Adipose tissue (tissue), 3 donors: Measurements from ENCODE around the gene WDR93. TPM values are rescaled to one million over a fixed set of nuclear protein-coding genes. Genes with fewer than 3 reads are reported as not detected.

ENCODE experiments used
- H3K27ac ChIP-seq: one replicate; pipeline ENCODE4 v1.5.1; 2013; ENCODE audit warnings: low read depth, low read length
- WGBS, 3 donors: extraction: QIAGEN DNeasy Blood & Tissue Kit; methylation state at CpG; one replicate each; pipeline ENCODE4 v1.1.7; 2013; 5-methylcytosine and 5-hydroxymethylcytosine counted together
- polyA plus RNA-seq, 3 donors: library from polyadenylated mRNA; stranded (reverse); fragments of 200-250 nt; gene quantifications; one replicate each; pipeline ENCODE4 v1.2.3, GENCODE V29; 2013
- donor health status: healthy with polysubstance abuse.
- donor health status: Bipolar disorder and iron deficiency.
- donor health status: healthy.

Gene WDR93
- polyA plus RNA-seq, 3 donors = 0.18 to 0.92 TPM; not detected in 1

DNA sequence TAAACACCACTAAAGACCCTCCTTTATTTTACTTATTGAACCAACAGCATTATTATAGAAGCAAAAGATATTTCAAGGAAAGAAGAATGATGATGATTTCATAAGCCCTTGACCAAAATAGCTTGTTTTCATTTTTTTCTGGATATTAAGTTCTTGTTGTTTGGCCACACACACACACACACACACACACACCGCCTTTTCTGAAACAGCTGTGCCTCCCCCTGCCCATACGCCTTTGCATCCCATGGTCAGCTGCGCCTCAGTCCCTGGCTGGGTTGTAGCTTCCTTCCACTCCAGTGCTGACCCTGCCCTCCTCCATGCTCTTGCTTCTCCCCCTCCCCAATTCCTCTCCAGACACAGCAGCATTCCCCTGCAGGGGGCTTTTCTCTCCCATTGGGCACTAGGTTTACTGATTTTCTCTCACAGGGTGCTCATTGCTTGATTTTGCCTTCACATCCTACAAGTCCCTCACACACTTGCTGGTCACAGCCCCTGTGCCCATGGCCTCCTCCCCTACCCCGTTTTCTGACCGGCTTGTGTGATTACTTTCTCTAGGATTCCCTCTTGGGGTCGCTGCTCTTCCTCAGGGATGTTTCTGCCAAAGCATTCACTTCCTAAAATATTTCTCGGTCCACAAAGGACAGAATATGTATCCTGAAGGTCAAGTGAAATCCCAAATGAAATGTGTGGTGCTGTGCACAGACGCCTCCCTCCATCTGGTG, 42.0 kb downstream of the WDR93 start:
- WGBS, 3 donors = 52 to 65% (median 59%) methylated on average over 8 of the region's 8 CpGs
- no peak overlapping the region for H3K27ac ChIP-seq

DNA sequence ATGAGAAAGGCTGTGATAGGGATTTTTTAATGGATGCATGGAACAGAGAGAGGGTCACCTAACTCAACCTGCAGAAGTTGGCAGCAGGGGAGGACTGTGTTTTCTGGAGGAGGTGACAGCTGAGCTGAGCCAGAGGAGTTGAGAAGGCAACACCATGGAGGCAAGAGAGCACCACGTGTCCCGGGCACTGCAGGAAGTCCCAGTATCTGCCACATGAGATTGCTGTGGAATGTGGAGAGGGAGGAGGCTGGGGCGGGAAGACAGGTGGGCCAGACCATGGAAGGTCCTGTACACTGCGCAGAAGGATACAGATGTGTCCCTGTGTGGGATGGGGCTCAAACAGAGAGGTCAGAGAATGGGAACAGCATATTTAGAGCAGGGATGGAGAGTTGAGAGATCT, 45.2 kb downstream of the WDR93 start:
- 58 to 68% (median 62%) methylated on average over 4 of the region's 4 CpGs for WGBS, 3 donors
- H3K27ac ChIP-seq = no peak overlapping the region

DNA sequence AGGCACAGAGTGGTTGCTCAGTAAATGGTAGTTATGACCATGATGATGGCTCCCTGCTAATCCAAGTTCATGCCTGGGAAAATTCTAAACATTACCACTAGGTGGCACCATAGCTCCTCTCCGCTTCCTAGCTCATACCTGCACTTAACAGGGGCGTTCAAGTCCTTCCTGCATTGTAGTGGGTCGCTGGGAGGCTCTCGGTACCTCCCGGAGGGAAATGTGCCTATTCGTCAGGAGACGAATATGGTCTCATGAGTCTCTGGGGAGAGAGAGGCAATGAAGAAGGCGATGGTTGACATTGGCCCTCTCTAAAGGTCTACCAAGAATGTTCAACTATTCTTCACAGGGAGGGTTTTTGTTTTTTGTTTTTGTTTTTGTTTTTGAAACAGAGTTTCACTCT, 49.5 kb downstream of the WDR93 start:
- WGBS, 3 donors = 3 to 5% (median 3%) methylated on average over 8 of the region's 8 CpGs
- no peak overlapping the region for H3K27ac ChIP-seq

DNA sequence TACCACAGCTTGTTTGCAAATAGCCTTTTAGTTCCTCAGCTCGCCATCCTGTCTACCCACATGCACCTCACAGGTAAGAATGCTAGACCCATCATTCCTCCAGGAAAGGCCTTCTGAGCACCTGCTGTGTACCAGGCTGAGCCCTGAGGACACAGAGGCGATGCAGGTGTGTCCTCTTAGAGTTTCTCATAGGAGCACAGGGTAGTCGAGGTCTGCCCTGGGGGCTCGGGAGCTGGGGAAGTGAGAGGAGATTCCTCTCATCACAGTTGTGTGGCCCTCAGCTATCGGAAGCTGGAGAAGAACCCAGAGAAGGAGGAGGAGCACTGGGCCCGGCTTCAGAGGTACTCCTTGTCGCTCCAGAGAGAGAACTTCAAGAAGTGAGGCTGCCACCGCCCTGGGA, 52.4 kb downstream of the WDR93 start:
- 84 to 89% (median 87%) methylated on average over 8 of the region's 8 CpGs for WGBS, 3 donors
- H3K27ac ChIP-seq = no peak overlapping the region

DNA sequence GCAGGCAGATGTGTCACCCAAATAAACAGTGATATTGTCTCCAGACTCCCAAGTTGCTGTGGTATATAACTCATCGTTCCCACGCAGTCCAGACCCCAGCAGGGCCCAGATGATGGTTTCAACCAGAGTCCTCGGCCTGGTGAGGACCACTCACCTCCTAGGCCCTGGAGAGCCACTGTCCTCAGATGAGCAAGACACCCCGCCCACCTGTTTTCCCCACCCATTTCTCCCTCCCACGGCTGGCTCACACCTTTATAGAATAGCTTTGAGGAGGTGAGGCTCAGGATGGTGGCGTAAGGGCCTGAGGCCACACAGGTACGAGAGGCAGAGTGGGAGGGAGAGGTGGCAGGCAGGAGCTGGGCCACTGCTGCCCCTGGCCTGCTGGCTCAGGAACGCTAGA, 53.0 kb downstream of the WDR93 start:
- H3K27ac ChIP-seq = no peak overlapping the region
- 78 to 92% (median 86%) methylated on average over 8 of the region's 8 CpGs for WGBS, 3 donors

DNA sequence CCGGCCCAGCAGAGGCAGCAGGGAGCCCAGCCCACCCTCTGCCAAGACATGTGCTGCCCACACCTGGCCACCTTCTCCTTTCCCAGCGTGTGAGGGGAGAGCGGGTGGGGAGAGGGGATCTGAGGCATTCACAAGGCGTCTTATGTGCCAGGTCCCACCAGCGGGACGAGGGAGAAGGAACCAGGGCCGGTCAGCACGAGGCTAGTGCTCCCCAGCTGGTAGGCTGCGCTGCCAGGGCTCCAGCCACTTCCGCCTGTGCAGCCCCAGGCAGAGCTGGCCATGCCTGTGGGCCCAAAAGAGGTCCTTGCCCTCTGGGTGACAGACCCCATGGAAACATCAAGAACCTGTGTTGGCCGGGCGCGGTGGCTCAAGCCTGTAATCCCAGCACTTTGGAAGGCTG, 54.5 kb downstream of the WDR93 start:
- H3K27ac ChIP-seq = no peak overlapping the region
- WGBS, 3 donors = 76 to 86% (median 82%) methylated on average over 10 to 13 of the region's 13 CpGs

DNA sequence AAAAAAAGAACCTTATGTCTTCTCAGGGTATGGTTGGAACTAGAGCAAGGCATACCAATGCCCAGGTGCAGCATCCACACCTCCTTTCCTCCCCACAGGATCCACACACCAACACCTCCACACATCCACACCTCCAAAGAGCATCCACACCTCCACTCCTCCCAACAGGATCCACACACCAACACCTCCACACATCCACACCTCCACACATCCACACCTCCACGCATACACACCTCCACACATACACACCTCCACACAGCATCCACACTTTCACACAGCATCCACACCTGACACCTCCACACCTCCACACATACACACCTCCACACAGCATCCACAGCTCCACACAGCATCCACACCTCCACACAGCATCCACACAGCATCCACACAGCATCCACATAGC, 55.2 kb downstream of the WDR93 start:
- no peak overlapping the region for H3K27ac ChIP-seq
- WGBS, 3 donors = 39 to 92% (median 47%) methylated on average over 1 of the region's 1 CpG

DNA sequence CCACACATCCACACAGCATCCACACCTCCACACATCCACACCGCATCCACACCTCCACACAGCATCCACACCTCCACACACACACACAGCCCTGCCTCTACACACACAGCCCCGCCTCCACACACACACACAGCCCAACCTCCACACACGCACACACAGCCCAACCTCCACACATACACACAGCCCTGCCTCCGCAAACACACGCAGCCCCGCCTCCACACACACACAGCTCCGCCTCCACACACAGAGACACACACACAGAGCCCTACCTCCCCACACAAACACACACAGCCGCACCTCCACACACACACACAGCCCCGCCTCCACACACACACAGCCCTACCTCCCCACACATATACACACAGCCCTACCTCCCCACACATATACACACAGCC, 55.8 kb downstream of the WDR93 start:
- 51 to 88% (median 61%) methylated on average over 9 of the region's 9 CpGs for WGBS, 3 donors
- no peak overlapping the region for H3K27ac ChIP-seq

DNA sequence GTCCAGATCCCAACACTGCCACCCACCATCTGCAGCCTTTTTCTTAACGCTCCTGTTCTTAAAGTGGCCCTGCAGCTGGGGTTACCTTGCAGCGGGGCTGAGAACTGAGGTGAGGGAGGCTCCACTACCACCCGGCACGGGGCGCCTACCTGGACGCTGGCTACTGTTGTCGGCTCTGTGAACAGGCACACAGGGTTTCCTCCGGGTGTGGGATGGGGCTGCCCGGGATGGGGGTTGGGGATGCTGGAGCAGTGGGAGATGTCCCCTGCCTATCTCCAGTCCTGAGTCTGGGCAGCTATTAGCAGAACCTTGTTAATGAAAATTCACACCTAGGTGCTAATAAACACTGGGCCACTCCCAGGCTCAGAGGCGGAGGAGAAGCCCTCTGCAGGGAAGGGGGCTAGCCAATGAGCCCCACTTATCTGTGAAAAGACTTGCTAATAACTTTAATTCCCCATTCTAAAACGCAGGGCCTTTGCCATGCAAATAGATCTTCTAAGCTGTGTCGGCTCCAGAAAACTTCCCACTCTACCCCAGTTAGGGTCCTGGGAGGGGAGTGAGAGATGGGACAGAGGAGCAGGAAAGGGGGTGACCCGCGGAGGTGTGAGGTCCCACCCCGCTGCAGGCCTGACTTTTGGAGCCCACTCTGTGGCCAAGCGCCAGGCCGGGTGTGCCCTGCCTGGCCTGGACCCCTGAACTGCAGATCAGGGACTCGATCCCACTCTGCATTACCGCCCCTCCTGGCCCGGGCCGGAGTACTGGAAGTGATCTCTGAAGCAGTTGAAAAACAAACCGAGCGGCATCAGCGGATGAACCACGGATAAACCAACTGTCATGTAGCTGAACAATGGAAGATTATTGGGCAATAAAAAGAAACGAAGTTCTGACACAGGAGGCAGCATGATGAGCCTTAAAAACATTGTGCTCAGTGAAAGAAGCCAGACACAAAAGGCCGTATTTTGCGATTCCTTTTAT, 57.4 kb downstream of the WDR93 start:
- no peak overlapping the region for H3K27ac ChIP-seq
- WGBS, 3 donors = 68 to 77% (median 71%) methylated on average over 27 to 28 of the region's 28 CpGs

DNA sequence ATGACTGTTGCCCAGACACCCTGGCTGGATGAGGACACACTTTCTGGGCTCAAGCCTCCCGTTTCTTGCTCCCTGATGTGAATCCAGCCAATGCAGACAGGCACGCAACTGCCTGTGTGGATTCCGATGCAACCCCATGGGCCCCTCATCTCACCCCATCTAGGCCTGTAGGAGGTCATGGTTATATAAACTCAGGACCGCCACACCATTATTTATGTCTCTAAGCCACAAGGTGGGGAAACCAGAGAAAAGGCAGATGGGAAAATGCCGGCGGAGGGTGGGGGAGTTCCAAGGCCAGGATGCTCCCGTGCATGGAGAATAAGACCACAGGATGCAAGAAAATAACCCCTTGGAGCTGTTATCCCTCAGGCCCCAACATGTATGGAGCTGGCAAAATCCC, 58.4 kb downstream of the WDR93 start:
- WGBS, 3 donors = 83 to 90% (median 85%) methylated on average over 7 of the region's 7 CpGs
- H3K27ac ChIP-seq = no peak overlapping the region

DNA sequence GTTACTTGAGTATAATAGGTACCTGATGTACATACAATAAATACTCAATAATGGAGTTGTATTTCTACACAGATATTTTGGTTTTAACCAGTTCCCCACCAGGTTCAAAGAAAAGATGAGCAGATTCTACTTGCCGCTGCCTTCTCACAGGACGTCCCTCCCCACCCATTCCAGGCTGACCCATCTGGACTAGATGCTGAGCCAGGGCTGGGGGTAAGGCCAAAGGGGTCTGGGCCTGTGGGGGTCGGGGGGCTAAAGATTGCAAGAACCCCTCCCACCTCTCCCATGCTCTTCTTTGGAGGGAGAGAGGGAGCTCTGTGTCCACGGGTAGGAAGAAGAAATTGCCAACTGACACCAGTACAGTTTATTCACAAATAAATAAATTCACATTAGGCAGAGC, 58.9 kb downstream of the WDR93 start:
- no peak overlapping the region for H3K27ac ChIP-seq
- 72 to 75% (median 74%) methylated on average over 4 of the region's 4 CpGs for WGBS, 3 donors

DNA sequence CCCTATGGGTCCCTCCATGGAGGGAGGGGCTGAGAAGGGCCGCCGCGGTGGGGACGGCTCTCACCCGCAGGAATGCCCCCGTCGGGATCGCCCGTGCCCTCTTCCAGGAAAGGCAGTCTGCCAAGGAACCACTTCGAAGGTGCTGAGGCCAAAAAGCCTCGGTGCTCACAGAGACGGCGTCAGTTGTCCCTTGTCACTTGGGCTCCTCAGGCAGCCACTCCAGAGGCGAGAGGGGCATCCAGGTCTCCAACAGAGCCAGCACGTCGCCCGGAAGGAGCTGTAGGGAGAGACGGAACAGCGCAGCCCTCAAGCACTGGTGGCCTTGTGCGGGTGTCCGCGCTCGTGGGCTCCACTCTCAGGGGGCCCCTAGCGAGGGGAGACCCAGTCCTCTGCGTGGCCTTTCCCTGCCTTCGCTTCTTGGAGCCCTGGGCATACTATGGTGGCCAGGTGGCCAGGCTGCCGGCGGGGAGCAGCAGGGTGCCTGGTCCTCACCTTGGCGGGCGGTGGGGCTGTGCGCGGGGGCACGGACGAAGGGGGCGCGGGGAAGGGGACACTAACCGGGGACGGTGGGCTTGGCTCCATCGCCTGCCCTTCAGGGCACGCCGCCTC, 59.4 kb downstream of the WDR93 start:
- no peak overlapping the region for H3K27ac ChIP-seq
- 5 to 7% (median 7%) methylated on average over 35 to 41 of the region's 41 CpGs for WGBS, 3 donors

DNA sequence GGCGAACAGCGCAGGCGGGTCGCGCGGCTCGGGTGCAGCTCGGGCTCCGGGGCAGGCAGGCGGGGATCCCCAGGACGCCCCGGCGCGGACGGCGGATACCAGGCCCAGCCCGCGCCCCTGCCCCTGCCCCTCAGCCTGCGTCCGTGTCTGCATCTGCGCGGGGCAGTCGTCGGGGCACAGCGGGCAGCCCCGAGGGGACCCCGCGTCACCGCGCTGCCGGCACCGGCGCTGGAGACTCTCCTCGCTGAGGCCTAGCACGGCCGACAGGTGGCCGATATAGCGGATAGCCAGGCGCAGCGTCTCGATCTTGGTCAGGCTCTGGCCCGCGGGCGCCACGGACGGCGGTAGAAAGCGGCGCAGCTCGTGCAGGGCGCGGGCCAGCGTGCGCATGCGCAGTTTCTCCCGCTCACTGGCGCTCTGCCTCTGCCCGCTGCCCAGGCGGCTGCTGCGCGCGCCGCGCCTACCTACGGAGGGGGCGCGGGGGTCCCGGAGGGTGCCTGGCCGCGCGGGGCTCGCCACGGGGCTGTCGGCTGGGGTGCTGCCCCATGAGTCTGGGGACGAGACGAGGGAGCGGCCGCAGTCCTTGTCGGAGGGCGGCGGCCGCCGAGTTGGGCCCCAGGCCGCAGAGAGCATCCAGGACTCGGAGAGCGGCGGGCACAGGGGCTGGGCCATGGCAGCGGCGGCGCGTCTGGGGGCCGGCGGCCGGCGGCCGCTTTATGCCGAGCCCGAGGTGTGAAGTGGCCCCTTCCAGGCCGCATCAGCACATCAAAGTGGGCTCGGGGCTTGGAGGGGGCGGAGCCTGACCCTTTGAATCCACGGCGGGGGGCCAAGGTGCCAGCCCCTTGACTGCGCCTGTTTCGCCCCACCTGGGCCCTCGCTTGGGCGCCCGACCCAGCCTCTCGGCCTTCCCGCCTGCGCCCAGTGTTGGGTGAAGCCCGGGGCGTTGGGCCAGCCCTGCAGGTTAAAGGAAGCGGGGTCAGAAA, 60.2 kb downstream of the WDR93 start, which contains the start of gene MESP1:
Gene MESP1 (minus strand): TSS at position 690 of the 983 bp plus-strand sequence. CDS start 18 bp downstream, at position 672.
- 3 to 6% (median 3%) methylated on average over 76 to 114 of the region's 114 CpGs for WGBS, 3 donors
- H3K27ac ChIP-seq = no peak within 1 kb of the TSS

DNA sequence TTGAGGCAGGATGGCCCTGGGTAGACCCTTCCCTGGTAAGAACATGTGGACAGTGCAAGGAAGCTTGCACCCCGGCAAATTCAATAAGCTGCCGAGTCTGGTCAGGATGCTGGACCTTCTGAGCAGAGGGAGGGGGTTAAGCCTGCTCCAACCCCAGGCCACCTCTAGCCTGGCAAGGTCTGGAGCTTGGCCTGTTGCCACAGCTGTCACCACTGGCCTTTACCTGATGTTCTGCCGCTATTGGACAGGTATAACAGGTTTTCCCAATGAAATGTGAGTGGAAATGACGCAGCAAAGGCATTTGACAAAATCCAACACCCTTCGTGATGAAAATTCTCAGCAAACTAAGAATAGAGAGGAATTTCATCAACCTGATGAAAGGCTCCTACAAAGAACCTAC, 61.1 kb downstream of the WDR93 start:
- no peak overlapping the region for H3K27ac ChIP-seq
- 44 to 94% (median 84%) methylated on average over 5 of the region's 5 CpGs for WGBS, 3 donors

DNA sequence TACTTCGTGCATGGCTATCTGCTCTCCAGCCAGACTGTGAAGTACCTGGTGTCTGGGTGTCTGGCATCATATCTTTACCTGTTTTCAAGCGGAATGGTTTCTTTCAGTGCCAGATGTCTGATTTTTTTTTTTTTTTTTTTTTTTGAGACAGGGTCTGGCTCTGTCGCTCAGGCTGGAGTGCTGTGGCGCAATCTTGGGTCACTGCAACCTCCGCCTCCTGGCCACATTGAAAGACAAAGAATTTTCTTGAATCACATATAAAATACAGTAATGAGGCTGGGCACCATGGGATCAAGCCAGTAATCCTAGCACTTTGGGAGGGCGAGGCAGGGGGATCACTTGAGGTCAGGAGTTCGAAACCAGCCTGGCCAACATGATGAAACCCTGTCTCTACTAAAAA, 63.2 kb downstream of the WDR93 start:
- WGBS, 3 donors = 71 to 83% (median 74%) methylated on average over 7 of the region's 7 CpGs
- no peak overlapping the region for H3K27ac ChIP-seq

DNA sequence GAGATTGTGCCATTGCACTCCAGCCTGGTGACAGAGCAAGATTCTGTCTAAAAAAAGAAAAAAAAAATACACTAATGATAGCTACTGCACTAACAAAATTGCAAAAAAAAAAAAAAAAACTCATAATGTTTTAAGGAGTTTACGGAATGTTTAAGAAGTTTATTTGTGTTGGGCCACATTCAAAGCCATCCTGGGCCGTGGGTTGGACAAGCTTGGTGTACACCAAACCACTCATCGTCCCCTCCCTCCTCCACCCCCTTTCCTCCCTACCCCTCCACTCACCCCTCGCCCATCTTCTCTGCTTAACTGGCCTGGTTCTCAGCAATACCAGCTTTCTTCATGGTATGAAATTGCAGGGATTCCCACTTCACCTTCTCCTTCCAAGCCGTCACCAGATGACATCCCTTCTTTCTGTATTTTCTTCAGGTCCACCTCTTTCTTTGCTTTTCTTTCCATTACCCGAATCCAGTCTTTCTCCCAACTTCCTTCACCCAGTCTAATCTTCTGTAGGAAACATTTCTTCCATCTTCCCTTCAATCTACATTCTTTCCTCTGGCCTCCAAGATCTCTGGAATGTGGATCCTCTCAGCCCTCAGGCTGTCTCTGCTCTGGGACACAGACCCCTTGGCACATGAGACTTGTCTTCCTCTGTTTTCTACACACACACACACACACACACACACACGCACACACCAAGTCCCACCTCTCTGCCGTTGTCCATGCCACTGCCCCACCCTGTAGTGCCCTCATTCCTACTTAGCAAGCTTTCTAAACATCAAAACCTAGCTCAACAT, 63.9 kb downstream of the WDR93 start:
- no peak overlapping the region for H3K27ac ChIP-seq
- WGBS, 3 donors = 72 to 84% (median 75%) methylated on average over 8 of the region's 8 CpGs

DNA sequence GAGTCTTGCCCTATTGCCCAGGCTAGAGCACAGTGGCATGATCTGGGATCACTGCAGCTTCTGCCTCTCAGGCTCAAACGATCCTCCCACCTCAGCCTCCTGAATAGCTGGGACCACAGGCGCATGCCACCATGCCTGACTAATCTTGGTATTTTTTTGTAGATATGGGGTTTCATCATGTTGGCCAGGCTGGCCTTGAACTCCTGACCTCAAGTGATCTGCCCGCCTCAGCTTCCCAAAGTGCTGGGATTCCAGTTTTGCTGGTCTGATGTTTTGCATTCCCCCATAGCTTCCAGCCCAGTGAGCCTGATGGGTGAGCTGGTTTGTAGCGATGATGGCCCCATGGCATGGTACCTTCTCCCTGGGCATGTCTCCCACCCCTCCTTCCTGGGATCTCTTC, 65.1 kb downstream of the WDR93 start:
- 90 to 94% (median 93%) methylated on average over 4 of the region's 4 CpGs for WGBS, 3 donors
- H3K27ac ChIP-seq = no peak overlapping the region
